B cell (primary cell): ENCODE results near the gene ATPAF2.

ENCODE experiments used
- EZH2 ChIP-seq: IDR thresholded peaks from 2 replicates; pipeline ENCODE4 v1.6.1; 2012; ENCODE audit warnings: borderline replicate concordance, low read depth, mild to moderate bottlenecking, moderate library complexity, low read length; ENCODE audit not compliant: insufficient read depth, poor library complexity, severe bottlenecking
- TF ChIP-seq, protein P1 (sequence below): fragments of 200-600 bp; IDR thresholded peaks from one replicate; pipeline ENCODE4 v1.8.0; 2022; ENCODE audit warnings: antibody characterized with exemption, mild to moderate bottlenecking

- TF ChIP-seq, protein P1, sequence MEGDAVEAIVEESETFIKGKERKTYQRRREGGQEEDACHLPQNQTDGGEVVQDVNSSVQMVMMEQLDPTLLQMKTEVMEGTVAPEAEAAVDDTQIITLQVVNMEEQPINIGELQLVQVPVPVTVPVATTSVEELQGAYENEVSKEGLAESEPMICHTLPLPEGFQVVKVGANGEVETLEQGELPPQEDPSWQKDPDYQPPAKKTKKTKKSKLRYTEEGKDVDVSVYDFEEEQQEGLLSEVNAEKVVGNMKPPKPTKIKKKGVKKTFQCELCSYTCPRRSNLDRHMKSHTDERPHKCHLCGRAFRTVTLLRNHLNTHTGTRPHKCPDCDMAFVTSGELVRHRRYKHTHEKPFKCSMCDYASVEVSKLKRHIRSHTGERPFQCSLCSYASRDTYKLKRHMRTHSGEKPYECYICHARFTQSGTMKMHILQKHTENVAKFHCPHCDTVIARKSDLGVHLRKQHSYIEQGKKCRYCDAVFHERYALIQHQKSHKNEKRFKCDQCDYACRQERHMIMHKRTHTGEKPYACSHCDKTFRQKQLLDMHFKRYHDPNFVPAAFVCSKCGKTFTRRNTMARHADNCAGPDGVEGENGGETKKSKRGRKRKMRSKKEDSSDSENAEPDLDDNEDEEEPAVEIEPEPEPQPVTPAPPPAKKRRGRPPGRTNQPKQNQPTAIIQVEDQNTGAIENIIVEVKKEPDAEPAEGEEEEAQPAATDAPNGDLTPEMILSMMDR: no peak
- no peak for TF ChIP-seq EZH2
These were observed 48.7 kb downstream of the ATPAF2 start for GRCh38 chr17:17990282-17990681.
